ENCODE results near the gene CCDC159.
"Not testable (repeated sequence)": the region's sequence is repeated elsewhere in the genome, so short reads cannot be mapped to it uniquely, and the experiment has no call there.

CCDC159 gene

DNA sequence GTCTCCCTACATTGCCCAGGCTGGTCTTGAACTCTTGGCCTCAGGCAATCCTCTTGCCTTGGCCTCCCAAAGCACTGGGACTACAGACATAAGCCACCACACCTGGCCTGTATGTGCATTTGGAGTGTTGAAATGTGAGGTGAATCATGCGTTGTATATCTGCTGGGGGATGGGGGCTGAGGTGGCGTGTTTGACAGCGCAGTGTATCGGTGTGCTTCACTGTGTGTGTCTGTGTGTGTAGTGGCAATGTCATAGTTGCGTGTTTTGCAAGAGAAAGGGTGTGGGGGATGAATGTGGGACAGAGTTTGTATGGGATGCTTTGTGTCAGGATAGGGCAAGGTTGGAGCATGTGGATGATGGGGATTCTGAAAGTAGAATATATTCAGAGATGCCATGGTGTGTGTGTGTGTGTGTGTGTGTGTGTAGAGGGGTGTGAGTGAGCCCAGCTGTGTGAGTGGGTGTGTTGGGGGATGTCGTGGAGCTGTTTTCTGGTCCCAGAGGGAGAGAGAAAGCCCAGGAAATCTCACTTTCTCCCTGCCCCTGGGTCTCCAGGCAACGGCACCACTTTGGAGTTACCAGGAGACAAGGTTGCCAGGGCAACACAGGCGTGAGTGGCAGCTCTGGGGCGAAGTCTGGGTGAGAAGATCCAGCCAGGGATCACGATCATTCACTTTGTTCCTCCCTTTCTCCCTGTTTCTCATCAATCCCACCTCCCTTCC is 27.0 kb downstream of the CCDC159 start:
- Mint-ChIP-seq H3K4me1 (ENCODE audit: low read depth) (peaks cover 20% of the 10 kb centered on the region), H3K27ac (no peak overlapping the region), H3K36me3 (ENCODE audit: low read depth) (peaks cover 9% of the 10 kb centered on the region), H3K27me3 (ENCODE audit: low read depth) (no peaks in the 10 kb centered on the region), H3K9me3 (peaks cover 3% of the 10 kb centered on the region), H3K4me3 (peak overlapping the region; percentile 18)

DNA sequence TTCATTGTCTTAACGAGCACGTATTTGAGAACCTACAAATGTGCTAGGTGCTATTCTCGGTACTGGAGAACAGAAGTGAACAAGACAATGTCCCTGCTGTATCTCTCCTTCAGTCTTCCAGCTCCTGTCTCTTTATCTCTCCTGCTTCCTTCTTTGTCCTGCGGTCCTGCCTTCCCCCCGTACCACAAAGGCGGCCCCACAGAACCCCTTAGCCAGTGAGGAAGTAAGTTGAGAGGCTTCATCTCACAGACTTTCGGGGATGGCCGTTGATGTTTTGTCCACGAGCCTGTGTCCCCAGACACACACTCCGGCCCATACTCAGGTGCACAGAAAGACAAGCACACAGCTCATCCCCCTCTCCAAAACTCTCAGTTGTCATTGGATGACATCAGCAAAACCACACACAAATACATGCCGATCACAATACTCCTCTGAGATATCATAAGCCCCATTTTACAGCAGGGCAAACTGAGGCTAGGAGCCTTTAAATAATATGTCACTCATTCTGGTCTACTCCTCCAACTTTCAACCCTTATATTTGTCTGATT is 27.6 kb downstream of the CCDC159 start:
- H3K27ac Mint-ChIP-seq, result no peak overlapping the region
- H3K4me3 Mint-ChIP-seq, result no peak overlapping the region
- H3K9me3 Mint-ChIP-seq, result peaks cover 3% of the 10 kb centered on the region
- peaks cover 12% of the 10 kb centered on the region for H3K36me3 Mint-ChIP-seq (ENCODE audit: low read depth)
- peaks cover 22% of the 10 kb centered on the region for H3K4me1 Mint-ChIP-seq (ENCODE audit: low read depth)
- H3K27me3 Mint-ChIP-seq (ENCODE audit: low read depth), result no peaks in the 10 kb centered on the region

DNA sequence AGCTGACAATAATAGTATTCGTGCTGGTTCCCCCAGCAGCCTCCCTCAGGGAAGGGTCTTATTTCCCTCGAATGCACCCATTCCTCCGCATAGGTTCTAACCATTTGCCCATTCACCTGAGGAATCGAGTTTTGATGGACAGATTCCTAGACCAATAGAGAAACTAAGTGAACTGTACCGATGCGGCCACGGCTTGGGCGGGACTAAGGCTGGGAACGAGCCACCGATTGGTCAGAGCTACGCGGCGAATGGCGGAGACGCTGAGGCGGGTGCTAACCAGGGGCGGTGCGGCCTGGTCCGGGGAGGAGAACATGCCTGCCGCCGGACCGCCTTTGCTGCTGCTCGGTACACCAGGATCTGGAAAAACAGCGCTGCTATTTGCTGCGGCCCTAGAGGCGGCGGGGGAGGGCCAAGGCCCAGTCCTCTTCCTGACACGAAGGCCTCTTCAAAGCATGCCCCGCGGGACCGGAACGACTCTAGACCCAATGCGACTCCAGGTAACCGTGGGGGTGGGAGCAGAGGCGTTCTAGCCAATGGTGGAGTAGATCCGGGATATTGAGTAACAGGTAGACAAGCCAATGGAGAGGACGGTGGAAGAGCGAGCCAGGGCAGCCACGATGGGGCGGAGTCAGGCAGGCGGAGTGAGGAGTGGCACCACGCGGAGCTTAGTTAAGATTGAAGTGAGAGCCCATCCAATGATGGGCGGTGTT is 28.3 kb downstream of the CCDC159 start, which contains the start of gene SWSAP1:
Gene SWSAP1 (plus strand): TSS at position 234 of the 710 bp plus-strand sequence. CDS start 15 bp downstream, at position 249.
- Mint-ChIP-seq H3K4me1 (ENCODE audit: low read depth) (peaks cover 22% of the 10 kb centered on the region), H3K36me3 (ENCODE audit: low read depth) (peaks cover 10% of the 10 kb centered on the region), H3K27me3 (ENCODE audit: low read depth) (no peaks in the 10 kb centered on the region), H3K4me3 (no peak within 1 kb of the TSS), H3K9me3 (peaks cover 3% of the 10 kb centered on the region), H3K27ac (no peak within 1 kb of the TSS)

DNA sequence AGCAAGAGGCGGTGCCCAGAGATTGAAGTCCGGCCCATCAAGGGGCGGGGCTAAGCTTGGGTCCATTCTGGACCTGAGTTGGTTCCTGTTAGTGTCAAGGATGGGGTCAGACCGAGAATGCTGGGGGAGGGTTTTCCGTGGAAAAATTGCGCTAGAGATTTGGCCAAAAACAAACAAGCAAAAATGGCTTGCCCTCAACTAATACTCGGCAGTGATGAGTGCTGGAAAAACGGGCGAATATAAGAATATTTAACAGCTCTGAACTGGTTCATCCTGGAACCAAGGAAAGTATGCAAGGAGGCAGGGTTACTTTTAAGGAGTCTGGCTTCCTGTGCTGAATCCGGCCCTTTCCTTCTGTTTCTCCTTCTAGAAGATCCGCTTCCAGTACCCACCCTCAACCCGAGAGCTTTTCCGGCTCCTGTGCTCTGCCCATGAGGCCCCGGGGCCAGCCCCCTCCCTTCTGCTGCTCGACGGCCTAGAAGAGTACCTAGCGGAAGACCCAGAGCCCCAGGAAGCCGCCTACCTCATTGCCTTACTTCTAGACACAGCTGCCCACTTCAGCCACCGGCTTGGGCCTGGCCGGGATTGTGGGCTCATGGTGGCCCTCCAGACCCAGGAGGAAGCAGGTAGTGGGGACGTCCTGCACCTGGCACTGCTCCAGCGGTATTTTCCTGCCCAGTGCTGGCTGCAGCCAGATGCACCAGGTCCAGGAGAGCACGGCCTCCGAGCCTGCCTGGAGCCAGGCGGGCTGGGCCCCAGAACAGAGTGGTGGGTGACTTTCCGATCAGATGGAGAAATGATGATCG is 29.0 kb downstream of the CCDC159 start:
- peaks cover 27% of the 10 kb centered on the region for H3K4me1 Mint-ChIP-seq (ENCODE audit: low read depth)
- no peaks in the 10 kb centered on the region for H3K27me3 Mint-ChIP-seq (ENCODE audit: low read depth)
- H3K36me3 Mint-ChIP-seq (ENCODE audit: low read depth), result peaks cover 12% of the 10 kb centered on the region
- peaks cover 3% of the 10 kb centered on the region for H3K9me3 Mint-ChIP-seq
- no peak overlapping the region for H3K27ac Mint-ChIP-seq
- no peak overlapping the region for H3K4me3 Mint-ChIP-seq

DNA sequence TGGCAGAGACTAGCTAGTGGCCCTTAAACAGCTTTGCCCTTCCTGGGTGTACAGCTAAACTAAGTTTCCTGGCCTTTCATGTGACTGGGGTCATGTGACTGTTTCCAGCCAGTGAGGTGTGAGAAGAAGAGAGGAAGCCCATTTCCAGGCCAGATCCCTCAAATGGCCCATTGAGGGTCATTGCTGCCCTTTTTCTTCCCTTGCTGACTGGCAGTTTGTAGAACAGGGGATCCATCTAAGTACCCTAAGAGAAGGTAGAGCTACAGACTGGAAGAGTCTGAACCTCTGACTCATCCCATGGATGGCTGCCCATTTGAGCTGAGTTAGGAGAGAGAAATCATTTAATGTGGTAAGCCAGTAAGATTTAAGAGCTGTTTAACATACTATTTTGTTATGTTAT is 30.9 kb downstream of the CCDC159 start:
- Mint-ChIP-seq H3K36me3 (ENCODE audit: low read depth) (peaks cover 12% of the 10 kb centered on the region), H3K27me3 (ENCODE audit: low read depth) (peaks cover 8% of the 10 kb centered on the region), H3K27ac (peak overlapping the region; percentile 93), H3K4me3 (peak overlapping the region; percentile 67), H3K9me3 (peaks cover 3% of the 10 kb centered on the region), H3K4me1 (ENCODE audit: low read depth) (peaks cover 36% of the 10 kb centered on the region)

DNA sequence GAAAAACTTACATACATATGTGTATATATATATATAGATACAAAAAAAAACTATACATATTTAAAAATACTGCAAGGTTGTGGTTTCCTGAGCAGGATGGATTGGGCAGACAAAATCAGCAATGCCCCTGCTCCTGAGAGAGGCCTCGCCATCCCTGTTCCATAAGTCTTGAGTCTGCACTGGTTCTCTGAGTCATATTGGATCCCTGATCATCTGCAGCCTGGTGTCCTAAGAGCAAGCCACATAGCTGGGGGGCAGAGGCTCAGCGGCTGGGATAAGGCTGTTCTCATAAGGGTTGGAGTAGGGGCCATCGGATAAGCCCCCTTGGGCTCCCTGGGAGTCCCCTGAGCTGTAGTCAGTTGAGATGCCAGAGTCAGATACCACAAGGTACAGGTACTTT is 31.4 kb downstream of the CCDC159 start:
- Mint-ChIP-seq H3K4me1 (ENCODE audit: low read depth) (peaks cover 39% of the 10 kb centered on the region), H3K27me3 (ENCODE audit: low read depth) (peaks cover 11% of the 10 kb centered on the region)

DNA sequence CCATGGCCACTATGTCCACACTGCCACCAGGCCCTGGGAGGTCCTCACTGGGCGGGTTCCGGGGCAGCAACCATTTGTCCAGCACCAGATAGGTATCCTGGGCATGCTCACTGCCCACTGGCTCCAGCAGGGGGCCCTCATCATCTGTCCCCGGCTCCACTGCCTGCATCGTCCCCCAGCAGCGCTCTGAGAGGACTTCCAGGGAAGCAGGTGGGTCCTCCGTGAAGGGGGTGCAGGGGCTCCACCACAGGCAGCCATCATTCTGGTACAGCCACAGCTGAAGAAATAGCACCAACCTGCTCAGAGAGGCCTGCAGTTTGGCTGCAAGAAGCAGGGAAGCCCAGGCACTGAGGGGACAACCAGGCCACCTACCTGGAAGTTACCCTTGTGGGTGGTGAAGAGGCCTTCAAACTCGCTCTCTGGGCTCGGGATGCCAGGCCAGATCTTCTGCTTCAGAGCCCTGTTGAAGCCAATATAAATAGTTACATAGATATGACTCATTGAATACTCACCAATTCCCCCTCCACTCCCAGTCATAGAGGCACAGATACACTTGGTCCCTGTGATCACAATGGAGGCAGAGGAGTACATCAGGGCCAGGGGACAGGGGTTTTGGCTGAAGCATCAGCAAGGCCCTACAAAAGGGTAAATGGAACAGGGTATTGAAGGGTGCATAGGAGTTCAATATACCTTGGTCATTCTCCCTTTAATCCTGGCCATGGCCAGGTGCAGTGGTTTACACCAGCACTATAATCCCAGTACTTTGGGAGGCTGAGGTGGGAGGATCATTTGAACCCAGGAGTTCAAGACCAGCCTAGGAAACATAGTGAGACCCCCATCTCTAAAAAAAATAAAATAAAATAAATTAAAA is 32.2 kb downstream of the CCDC159 start:
- H3K27ac Mint-ChIP-seq, result no peak overlapping the region
- H3K4me3 Mint-ChIP-seq, result no peak overlapping the region
- peaks cover 15% of the 10 kb centered on the region for H3K27me3 Mint-ChIP-seq (ENCODE audit: low read depth)
- H3K36me3 Mint-ChIP-seq (ENCODE audit: low read depth), result peaks cover 12% of the 10 kb centered on the region
- H3K4me1 Mint-ChIP-seq (ENCODE audit: low read depth), result peaks cover 37% of the 10 kb centered on the region
- peaks cover 3% of the 10 kb centered on the region for H3K9me3 Mint-ChIP-seq

More for the DNA sequence above, 31.4 kb downstream of the CCDC159 start:
- H3K4me3 Mint-ChIP-seq, result no peak overlapping the region
- no peak overlapping the region for H3K27ac Mint-ChIP-seq
- H3K9me3 Mint-ChIP-seq, result peaks cover 3% of the 10 kb centered on the region
- H3K36me3 Mint-ChIP-seq (ENCODE audit: low read depth), result peaks cover 12% of the 10 kb centered on the region

DNA sequence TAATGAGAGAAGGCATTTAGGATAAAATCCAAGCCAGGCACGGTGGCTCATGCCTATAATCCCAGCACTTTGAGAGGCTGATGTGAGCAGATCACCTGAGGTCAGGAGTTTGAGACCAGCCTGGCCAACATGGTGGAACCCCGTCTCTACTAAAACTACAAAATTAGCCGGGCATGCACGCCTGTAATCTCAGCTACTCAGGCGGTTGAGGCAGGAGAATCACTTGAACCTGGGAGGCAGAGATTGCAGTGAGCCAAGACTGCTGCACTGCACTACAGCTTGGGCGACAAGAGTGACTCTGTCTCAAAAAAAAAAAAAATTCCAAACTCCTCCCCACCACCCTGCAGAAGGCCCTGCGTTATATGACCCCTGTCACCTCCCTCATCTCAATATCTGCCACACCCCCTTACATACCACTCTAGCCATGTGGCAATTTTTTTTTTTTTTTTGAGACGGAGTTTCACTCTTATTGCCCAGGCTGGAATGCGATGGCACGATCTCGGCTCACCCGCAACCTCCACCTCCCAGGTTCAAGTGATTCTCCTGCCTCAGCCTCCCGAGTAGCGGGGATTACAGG is 33.0 kb downstream of the CCDC159 start:
- H3K4me1 Mint-ChIP-seq (ENCODE audit: low read depth), result peaks cover 37% of the 10 kb centered on the region
- not testable (repeated sequence) for H3K27ac Mint-ChIP-seq

DNA sequence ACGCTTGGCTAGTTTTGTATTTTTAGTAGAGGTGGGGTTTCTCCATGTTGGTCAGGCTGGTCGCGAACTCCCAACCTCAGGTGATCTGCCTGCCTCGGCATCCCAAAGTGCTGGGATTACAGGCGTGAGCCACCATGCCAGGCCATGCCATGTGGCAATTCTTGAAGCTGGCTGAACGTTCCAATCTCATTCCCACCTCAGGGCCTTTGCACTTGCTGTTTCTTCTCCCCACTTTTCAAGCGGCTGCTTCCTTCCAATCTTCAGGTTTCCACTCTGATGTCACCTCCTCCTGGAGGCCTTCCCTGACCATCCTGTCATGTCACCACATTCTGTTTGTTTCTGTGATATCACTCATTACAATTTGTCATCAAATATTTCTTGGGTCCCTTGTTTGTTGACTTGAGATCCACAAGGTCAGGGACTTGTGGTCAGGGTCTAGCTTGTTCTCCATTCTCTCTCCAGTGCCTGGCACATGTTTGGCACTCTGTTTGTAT is 33.6 kb downstream of the CCDC159 start:
- H3K9me3 Mint-ChIP-seq, result peaks cover 3% of the 10 kb centered on the region
- peaks cover 12% of the 10 kb centered on the region for H3K36me3 Mint-ChIP-seq (ENCODE audit: low read depth)
- H3K27ac Mint-ChIP-seq, result peak overlapping the region; percentile 100
- peaks cover 37% of the 10 kb centered on the region for H3K4me1 Mint-ChIP-seq (ENCODE audit: low read depth)
- H3K4me3 Mint-ChIP-seq, result peak overlapping the region; percentile 96
- peaks cover 22% of the 10 kb centered on the region for H3K27me3 Mint-ChIP-seq (ENCODE audit: low read depth)

More for the DNA sequence above, 33.0 kb downstream of the CCDC159 start:
- Mint-ChIP-seq H3K27me3 (ENCODE audit: low read depth) (peaks cover 17% of the 10 kb centered on the region), H3K36me3 (ENCODE audit: low read depth) (peaks cover 12% of the 10 kb centered on the region)
- H3K9me3 Mint-ChIP-seq, H3K4me3 Mint-ChIP-seq: not testable (repeated sequence)

DNA sequence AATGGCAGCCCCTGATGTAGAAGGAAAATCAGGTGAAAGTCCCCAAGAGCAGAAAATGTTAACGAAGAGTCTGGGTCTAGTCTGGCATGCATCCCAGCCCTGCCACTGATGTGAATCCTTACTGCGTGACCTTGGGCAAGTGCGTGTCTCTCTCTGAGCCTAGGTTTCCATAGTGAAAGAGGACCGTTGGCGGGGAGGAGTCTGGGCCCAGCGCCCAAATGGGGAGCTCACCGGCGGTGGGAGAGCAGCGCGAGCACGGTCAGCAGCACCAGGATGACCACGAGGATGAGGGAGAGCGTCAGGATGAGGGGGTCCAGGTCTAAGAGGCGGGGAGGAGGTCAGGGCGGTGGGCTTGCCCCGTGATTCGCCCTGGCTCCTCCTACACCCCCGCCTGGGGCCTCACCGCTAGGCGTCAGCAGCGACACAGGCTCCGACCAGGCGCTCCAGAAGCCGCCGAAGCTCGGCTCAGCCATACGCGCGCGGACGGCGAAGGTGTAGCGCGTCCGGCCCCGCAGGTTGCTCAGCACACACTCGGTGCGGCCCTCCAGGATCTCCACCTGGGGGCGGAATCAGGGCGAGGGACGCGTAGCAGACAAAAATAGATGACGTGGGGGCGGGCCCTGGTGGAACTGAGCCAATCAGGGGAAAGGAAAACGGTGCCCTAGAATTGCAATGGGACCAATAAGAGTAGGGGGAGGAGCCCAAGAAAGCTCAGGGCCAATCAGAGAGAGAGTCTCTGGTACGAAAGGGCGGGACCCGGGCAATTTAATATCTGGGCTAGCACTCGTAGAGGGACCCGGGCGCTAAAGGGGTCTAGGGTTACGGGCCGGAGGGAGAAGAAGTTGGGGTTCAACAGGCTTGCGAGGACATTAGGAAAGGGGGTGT is 34.6 kb downstream of the CCDC159 start:
- peaks cover 26% of the 10 kb centered on the region for H3K27me3 Mint-ChIP-seq (ENCODE audit: low read depth)
- H3K36me3 Mint-ChIP-seq (ENCODE audit: low read depth), result peaks cover 12% of the 10 kb centered on the region
- peak overlapping the region; percentile 96 for H3K4me3 Mint-ChIP-seq
- H3K9me3 Mint-ChIP-seq, result peaks cover 3% of the 10 kb centered on the region
- H3K4me1 Mint-ChIP-seq (ENCODE audit: low read depth), result peaks cover 33% of the 10 kb centered on the region
- peak overlapping the region; percentile 100 for H3K27ac Mint-ChIP-seq

DNA sequence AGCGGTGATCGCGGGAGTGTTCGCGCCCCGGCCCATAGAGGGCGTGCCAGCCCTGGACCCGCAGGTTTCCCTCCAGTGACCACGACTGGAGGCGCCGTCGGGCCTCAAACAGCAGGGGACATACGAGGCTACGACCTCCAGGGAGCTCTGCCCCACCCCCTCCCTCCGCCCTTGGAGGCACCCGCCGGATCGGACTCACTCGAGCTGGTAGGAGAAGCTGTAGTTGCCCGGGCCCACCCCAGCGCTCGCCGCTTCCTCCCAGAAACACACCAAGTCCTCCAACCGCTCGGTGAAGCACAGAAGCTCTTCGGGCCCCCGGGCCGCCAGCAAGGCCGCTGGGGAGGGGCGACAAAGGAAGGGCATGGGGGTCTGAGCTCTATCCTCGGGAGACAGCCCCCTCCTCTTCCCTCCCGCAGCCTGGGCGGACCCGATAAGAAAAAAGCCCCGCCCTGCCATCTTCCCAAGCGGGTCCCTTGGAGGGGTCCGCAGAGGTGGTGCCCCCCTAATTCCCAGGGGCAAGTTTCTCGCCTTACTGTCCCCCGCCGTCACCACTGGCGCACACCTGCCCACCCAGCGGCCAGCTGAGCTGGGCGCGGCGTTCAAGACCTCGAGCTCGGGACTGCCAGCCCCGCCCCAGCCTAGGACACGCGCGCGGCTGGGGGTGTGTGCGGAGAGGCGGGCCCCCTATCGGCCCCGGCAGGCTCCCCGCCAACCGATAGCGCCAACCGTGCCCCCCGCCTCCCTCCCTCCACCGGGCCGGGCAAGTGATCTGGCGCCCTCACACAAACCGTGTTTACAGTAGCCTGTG is 36.8 kb downstream of the CCDC159 start:
- H3K36me3 Mint-ChIP-seq (ENCODE audit: low read depth), result peaks cover 6% of the 10 kb centered on the region
- peaks cover 22% of the 10 kb centered on the region for H3K4me1 Mint-ChIP-seq (ENCODE audit: low read depth)
- peaks cover 26% of the 10 kb centered on the region for H3K27me3 Mint-ChIP-seq (ENCODE audit: low read depth)
- peak overlapping the region; percentile 62 for H3K27ac Mint-ChIP-seq
- H3K9me3 Mint-ChIP-seq, result no peaks in the 10 kb centered on the region
- peak overlapping the region; percentile 60 for H3K4me3 Mint-ChIP-seq

DNA sequence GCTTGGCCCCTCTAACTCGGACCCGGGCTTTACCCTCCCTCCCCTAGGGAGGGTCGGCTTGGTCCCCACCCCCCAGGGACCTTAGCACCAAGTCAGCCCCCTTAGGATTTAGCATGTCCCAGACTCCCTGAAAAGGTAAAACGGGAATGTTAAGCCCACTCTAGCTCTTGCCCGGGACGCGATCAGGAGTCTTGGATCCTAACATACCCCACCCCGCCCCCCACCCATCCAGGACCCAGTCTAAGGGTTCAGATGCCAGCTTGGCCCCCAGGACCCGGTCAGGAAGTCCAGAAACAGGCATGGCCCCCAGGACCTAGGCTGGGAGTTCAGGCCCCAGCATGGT is 37.4 kb downstream of the CCDC159 start:
- Mint-ChIP-seq H3K27me3 (ENCODE audit: low read depth) (peaks cover 26% of the 10 kb centered on the region), H3K4me3 (no peak overlapping the region), H3K4me1 (ENCODE audit: low read depth) (peaks cover 21% of the 10 kb centered on the region), H3K9me3 (no peaks in the 10 kb centered on the region), H3K36me3 (ENCODE audit: low read depth) (peaks cover 4% of the 10 kb centered on the region), H3K27ac (no peak overlapping the region)

Data from T-helper 1 cell treated with Interleukin-12 subunit alpha and Interleukin-12 subunit beta and Interleukin-4 antibody, amounts not matched to agents 30 μg/mL and 1 μg/mL, for 36 hours (primary cell).